Fibroblast of lung (primary cell): Measurements from ENCODE around the gene MOCS3. TPM values are rescaled to one million over a fixed set of nuclear protein-coding genes. Genes with fewer than 3 reads are reported as not detected.
"Not testable (repeated sequence)": the region's sequence is repeated elsewhere in the genome, so short reads cannot be mapped to it uniquely, and the experiment has no call there.

Experiments used
- DNase-seq, 2 donors: peaks; one replicate each; pipeline versions ENCODE4 v3.0.0 to v3.0.0-alpha.2; 2010; ENCODE audit warnings: low read depth in 2 of 2
- H2AFZ ChIP-seq: 2 replicates; pipeline ENCODE4 v1.5.1; 2012; ENCODE audit warnings: low read length, control low read depth, inconsistent platforms
- H3K27ac ChIP-seq: 2 replicates; pipeline ENCODE4 v1.5.1; 2011; ENCODE audit warnings: low read length, control low read depth; ENCODE audit not compliant: insufficient read depth
- H3K27me3 ChIP-seq: 2 replicates; pipeline ENCODE4 v1.5.1; 2011; ENCODE audit warnings: mild to moderate bottlenecking, low read length; ENCODE audit not compliant: control insufficient read depth, insufficient read depth
- H3K36me3 ChIP-seq: 2 replicates; pipeline ENCODE4 v1.5.1; 2011; ENCODE audit warnings: low read length; ENCODE audit not compliant: control insufficient read depth, insufficient read depth
- H3K4me1 ChIP-seq: 2 replicates; pipeline ENCODE4 v1.5.1; 2011; ENCODE audit warnings: low read length; ENCODE audit not compliant: control insufficient read depth, insufficient read depth; ENCODE audit errors: extremely low read depth
- H3K4me2 ChIP-seq: 2 replicates; pipeline ENCODE4 v1.5.1; 2011; ENCODE audit warnings: low read length, control low read depth; ENCODE audit not compliant: insufficient read depth; ENCODE audit errors: extremely low read depth
- H3K4me3 ChIP-seq, 4 experiments: fragments of 200-600 bp in 1 of 4; sonication (generic) in 1 of 4; replicated peaks in 1 of 4; 2 replicates each; pipeline ENCODE4 v1.5.1; 2011 to 2016; ENCODE audit warnings: low read length in 4 of 4, low read depth in 3 of 4, mild to moderate bottlenecking in 3 of 4, control low read depth in 2 of 4, inconsistent platforms in 1 of 4, mixed read lengths in 1 of 4; ENCODE audit not compliant: insufficient read depth in 1 of 4; ENCODE audit errors: control extremely low read depth in 1 of 4
- H3K79me2 ChIP-seq: 2 replicates; pipeline ENCODE4 v1.5.1; 2012; ENCODE audit warnings: mild to moderate bottlenecking, low read length, inconsistent platforms; ENCODE audit not compliant: control insufficient read depth, insufficient read depth
- H3K9ac ChIP-seq: 2 replicates; pipeline ENCODE4 v1.5.1; 2011; ENCODE audit warnings: mild to moderate bottlenecking, low read length, control low read depth; ENCODE audit not compliant: insufficient read depth
- H3K9me3 ChIP-seq: 2 replicates; pipeline ENCODE4 v1.5.1; 2012; ENCODE audit warnings: low read depth, low read length; ENCODE audit not compliant: control insufficient read depth, insufficient read depth
- H4K20me1 ChIP-seq: 2 replicates; pipeline ENCODE4 v1.5.1; 2011; ENCODE audit warnings: low read length; ENCODE audit not compliant: control insufficient read depth, insufficient read depth; ENCODE audit errors: extremely low read depth
- CTCF ChIP-seq, 2 donors: IDR thresholded peaks in 1 of 2; conservative IDR thresholded peaks in 1 of 2; 1 replicate in 1 of 2; 2 replicates in 1 of 2; pipeline ENCODE4 v1.5.1; 2011 to 2012; ENCODE audit warnings: low read length in 2 of 2, control low read depth in 1 of 2, inconsistent platforms in 1 of 2, low read depth in 1 of 2, mild to moderate bottlenecking in 1 of 2
- EZH2 ChIP-seq: IDR thresholded peaks from 2 replicates; pipeline ENCODE4 v1.5.1; 2012; ENCODE audit warnings: low read length, control low read depth, mild to moderate bottlenecking; ENCODE audit errors: missing control alignments
- polyA plus RNA-seq, 2 donors: library from polyadenylated mRNA; depleted of rRNA in 1 of 2; stranded (reverse) in 1 of 2; unstranded in 1 of 2; fragments of >200 nt; gene quantifications; 2 replicates each; pipeline ENCODE4 v1.2.1, GENCODE V29; 2011 to 2012; ENCODE audit warnings: missing spikeins in 1 of 2
- total RNA-seq: library from RNA; depleted of rRNA; stranded (reverse); fragments of >200 nt; gene quantifications from 2 replicates; pipeline ENCODE4 v1.2.1, GENCODE V29; 2014

The MOCS3 gene
- total and polyA plus RNA-seq, 2 donors (not counting 1 experiment from before 2014, with no cell fraction given) = 3.7 to 10.1 TPM

GRCh38 chr20:50975701-50976330 is 17.2 kb downstream of the MOCS3 start:
- Histone ChIP-seq H4K20me1 (no peaks in the 10 kb centered on the region), H3K79me2 (no peaks in the 10 kb centered on the region), H3K27ac (no peak overlapping the region), H3K9ac (no peak overlapping the region), H3K4me1 (peaks cover 15% of the 10 kb centered on the region), H3K9me3 (no peaks in the 10 kb centered on the region), H2AFZ (no peak overlapping the region), H3K36me3 (no peaks in the 10 kb centered on the region), H3K27me3 (no peaks in the 10 kb centered on the region), H3K4me3 (no peak overlapping the region), H3K4me2 (no peak overlapping the region)
- DNase-seq = no peak
- no peak for TF ChIP-seq CTCF (conservative IDR thresholded peaks at IDR 0.05 in 1 of 2, IDR thresholded peaks at IDR 0.05 in 1 of 2; ENCODE audit: low read depth in 1 of 2, low read length in 2 of 2)
- no peak for TF ChIP-seq EZH2

GRCh38 chr20:50977066-50978021 is 18.7 kb downstream of the MOCS3 start:
- DNase-seq = no peak
- no peak overlapping the region for H3K4me3 ChIP-seq
- no peaks in the 10 kb centered on the region for H4K20me1 ChIP-seq
- peaks cover 22% of the 10 kb centered on the region for H3K4me1 ChIP-seq
- H3K27ac ChIP-seq = no peak overlapping the region
- H3K79me2 ChIP-seq = no peaks in the 10 kb centered on the region
- H3K4me2 ChIP-seq = peak overlapping the region; percentile 8
- H3K36me3 ChIP-seq = no peaks in the 10 kb centered on the region
- H3K9me3 ChIP-seq = no peaks in the 10 kb centered on the region
- H2AFZ ChIP-seq = peak overlapping the region; percentile 36
- TF ChIP-seq CTCF (conservative IDR thresholded peaks at IDR 0.05 in 1 of 2, IDR thresholded peaks at IDR 0.05 in 1 of 2; ENCODE audit: low read depth in 1 of 2, low read length in 2 of 2) (no peak), EZH2 (no peak)
- H3K9ac ChIP-seq = no peak overlapping the region
- no peaks in the 10 kb centered on the region for H3K27me3 ChIP-seq

- H3K79me2 ChIP-seq, H3K9me3 ChIP-seq, H3K9ac ChIP-seq, H3K36me3 ChIP-seq, H3K27ac ChIP-seq, H4K20me1 ChIP-seq, H3K4me2 ChIP-seq, DNase-seq, H3K27me3 ChIP-seq, H2AFZ ChIP-seq, H3K4me3 ChIP-seq: not testable (repeated sequence)
- H3K4me1 ChIP-seq = peaks cover 22% of the 10 kb centered on the region
These were observed 19.9 kb downstream of the MOCS3 start for GRCh38 chr20:50978533-50978932.
